HG02798 (cell line): Measurements from ENCODE around the gene CUL2.
"Not testable (repeated sequence)": the region's sequence is repeated elsewhere in the genome, so short reads cannot be mapped to it uniquely, and the experiment has no call there.

Experiments used
- ATAC-seq: cut with Tn5 transposase; IDR thresholded peaks from one replicate; pipeline ENCODE4 v1.9.1; 2021; ENCODE audit warnings: mild to moderate bottlenecking; ENCODE audit not compliant: unreplicated experiment, poor library complexity

The CUL2 gene

GRCh38 chr10:35025916-35026315 is 64.2 kb downstream of the CUL2 start:
- no peak for ATAC-seq

- ATAC-seq: no peak
Observed at GRCh38 chr10:35020481-35020880, 69.7 kb downstream of the CUL2 start.

- ATAC-seq: no peak
Observed at GRCh38 chr10:35019041-35020024, 70.8 kb downstream of the CUL2 start.

GRCh38 chr10:35017608-35018007 is 72.5 kb downstream of the CUL2 start:
- ATAC-seq: no peak

- ATAC-seq: no peak
Observed at GRCh38 chr10:35015843-35016408, 74.2 kb downstream of the CUL2 start.

GRCh38 chr10:35012781-35013180 is 77.4 kb downstream of the CUL2 start:
- ATAC-seq: no peak

- ATAC-seq: no peak
Observed at GRCh38 chr10:35011771-35012191, 78.4 kb downstream of the CUL2 start.

- ATAC-seq: no peak
Observed at GRCh38 chr10:35007858-35008301, 82.3 kb downstream of the CUL2 start.

- ATAC-seq: no peak
Observed at GRCh38 chr10:35006836-35007235, 83.3 kb downstream of the CUL2 start.

- ATAC-seq: no peak
Observed at GRCh38 chr10:35005868-35006267, 84.3 kb downstream of the CUL2 start.

GRCh38 chr10:35004651-35005050 is 85.5 kb downstream of the CUL2 start:
- ATAC-seq: no peak

GRCh38 chr10:35003906-35004305 is 86.2 kb downstream of the CUL2 start:
- ATAC-seq: no peak

- no peak for ATAC-seq
Observed at GRCh38 chr10:35000936-35001335, 89.2 kb downstream of the CUL2 start.

GRCh38 chr10:34999532-34999931 is 90.6 kb downstream of the CUL2 start:
- ATAC-seq: no peak

GRCh38 chr10:34998940-34999339 is 91.2 kb downstream of the CUL2 start:
- no peak for ATAC-seq

- ATAC-seq: no peak
Observed at GRCh38 chr10:34996843-34997242, 93.3 kb downstream of the CUL2 start.

GRCh38 chr10:34995925-34996324 is 94.2 kb downstream of the CUL2 start:
- ATAC-seq: no peak

- ATAC-seq: peak; percentile 85
Observed at GRCh38 chr10:34994565-34995142, 95.5 kb downstream of the CUL2 start.

GRCh38 chr10:34993782-34994181 is 96.4 kb downstream of the CUL2 start:
- no peak for ATAC-seq

GRCh38 chr10:34991117-34991516 is 99.0 kb downstream of the CUL2 start:
- not testable (repeated sequence) for ATAC-seq

GRCh38 chr10:34988397-34989067 is 101.6 kb downstream of the CUL2 start:
- ATAC-seq: no peak
